G401 (cell line): ENCODE data around the gene SFTA2. TPM values are rescaled to one million over a fixed set of nuclear protein-coding genes. Genes with fewer than 3 reads are reported as not detected.
A peak's percentile ranks its signal among the peaks of the same experiment; 100 is the strongest.

Experiments
- DNase-seq: peaks from one replicate; pipeline ENCODE4 v3.0.0-alpha.2; 2015; ENCODE audit warnings: low spot score
- in situ Hi-C: cut with HindIII; loops from 2 replicates; pipeline ENCODE4 v1.10.0; 2016; ENCODE audit warnings: low sequenced_read_pairs, mixed read lengths
- total RNA-seq: library from RNA; depleted of rRNA; stranded (reverse); fragments of >200 nt; shearing (Covaris generic); gene quantifications from 2 replicates; pipeline ENCODE4 v1.2.3, GENCODE V29; 2014

Gene SFTA2
- total RNA-seq, 1 experiment from 2014 or later: not detected

GRCh38 chr6:30894381-30894780 lies 37.6 kb downstream of the SFTA2 start:
- in situ Hi-C loops: no loop called here
- no peak for DNase-seq

- in situ Hi-C loops: no loop called here
- no peak for DNase-seq
Measured at GRCh38 chr6:30893666-30894065, 38.3 kb downstream of the SFTA2 start.

- in situ Hi-C loops: no loop called here
- DNase-seq: no peak
Measured at GRCh38 chr6:30893001-30893591, 38.9 kb downstream of the SFTA2 start.

- in situ Hi-C loops: no loop called here
- no peak for DNase-seq
Measured at GRCh38 chr6:30891816-30892538, 40.0 kb downstream of the SFTA2 start.

DNA sequence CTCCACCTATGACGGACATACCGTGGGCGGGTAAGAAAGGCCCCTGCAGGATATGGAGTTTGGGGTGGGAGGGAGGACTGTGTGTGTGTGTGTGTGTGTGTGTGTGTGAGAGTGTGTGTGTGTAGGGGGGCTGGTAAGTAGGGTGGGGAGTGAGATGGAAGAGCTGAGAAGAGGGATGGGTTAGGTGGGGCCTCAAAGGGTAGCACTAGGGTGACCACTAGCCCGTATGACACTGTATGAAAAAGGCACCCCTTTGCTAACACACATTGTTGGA lies 40.6 kb downstream of the SFTA2 start:
- in situ Hi-C loops: no loop called here
- DNase-seq: no peak

- no peak for DNase-seq
- in situ Hi-C loops: no loop called here
Measured at GRCh38 chr6:30890646-30891449, 41.1 kb downstream of the SFTA2 start.

GRCh38 chr6:30889921-30890645 lies 41.9 kb downstream of the SFTA2 start:
- no peak for DNase-seq

DNA sequence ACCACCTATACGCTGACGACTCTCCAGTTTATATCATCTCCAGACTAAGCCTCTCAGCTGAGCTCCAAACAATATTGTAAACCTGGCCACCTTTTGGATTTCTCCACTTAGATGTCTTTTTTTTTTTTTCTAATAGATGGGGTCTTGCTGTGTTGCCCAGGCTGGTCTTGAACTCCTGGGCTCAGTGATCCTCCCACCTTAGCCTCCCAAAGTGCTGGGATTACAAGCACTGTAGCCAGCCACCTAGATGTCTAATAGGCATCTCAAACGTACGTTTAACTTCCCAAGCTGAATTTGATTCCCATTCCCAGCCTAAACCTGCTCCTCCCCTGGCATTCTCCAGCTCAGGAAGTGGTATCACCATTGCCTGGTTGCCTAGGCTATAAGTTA lies 42.5 kb downstream of the SFTA2 start:
- in situ Hi-C loops: no loop called here
- no peak for DNase-seq

More at GRCh38 chr6:30889921-30890645, 41.9 kb downstream of the SFTA2 start:
- in situ Hi-C loops: no loop called here

DNA sequence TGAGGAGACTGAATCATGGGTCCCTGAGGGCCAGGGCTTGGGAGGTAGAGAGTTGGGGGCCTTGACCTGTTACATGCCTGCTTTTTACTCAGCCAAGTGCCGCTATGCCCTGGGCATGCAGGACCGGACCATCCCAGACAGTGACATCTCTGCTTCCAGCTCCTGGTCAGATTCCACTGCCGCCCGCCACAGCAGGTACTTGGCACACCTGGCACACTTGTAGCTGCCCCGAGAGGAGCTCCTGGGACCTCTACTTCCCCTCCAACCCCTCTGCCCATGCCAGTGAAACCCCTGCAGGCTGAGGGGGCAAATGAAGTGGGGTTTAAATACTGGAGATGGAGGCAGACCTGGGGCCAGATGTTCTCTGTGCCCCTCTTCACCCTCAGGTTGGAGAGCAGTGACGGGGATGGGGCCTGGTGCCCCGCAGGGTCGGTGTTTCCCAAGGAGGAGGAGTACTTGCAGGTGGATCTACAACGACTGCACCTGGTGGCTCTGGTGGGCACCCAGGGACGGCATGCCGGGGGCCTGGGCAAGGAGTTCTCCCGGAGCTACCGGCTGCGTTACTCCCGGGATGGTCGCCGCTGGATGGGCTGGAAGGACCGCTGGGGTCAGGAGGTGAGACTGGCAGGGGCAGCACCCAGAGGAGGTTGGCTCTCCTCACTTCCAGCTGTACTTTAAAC lies 43.0 kb downstream of the SFTA2 start:
- in situ Hi-C loops: no loop called here
- DNase-seq: no peak

GRCh38 chr6:30887901-30888815 lies 43.8 kb downstream of the SFTA2 start:
- in situ Hi-C loops: no loop called here

DNA sequence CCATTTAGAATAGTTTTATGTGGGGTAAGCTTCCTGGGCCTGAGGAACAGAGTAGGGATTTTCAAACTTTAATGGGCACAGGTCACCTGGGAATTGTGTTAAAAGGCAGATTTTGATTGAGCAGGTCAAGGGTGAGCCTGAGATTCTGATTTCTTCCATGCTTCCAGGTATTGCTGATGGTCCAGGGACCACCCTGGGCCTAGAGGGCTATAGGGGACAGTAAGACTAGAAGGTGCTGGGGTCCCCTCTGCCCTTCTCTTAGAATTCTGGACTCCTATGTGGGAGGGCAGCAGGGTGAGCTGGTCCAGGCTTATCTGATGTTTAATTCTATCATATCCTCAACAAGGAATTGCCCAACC lies 45.1 kb downstream of the SFTA2 start:
- no peak for DNase-seq
- in situ Hi-C loops: no loop called here

More at GRCh38 chr6:30887901-30888815, 43.8 kb downstream of the SFTA2 start:
- DNase-seq: no peak

GRCh38 chr6:30885999-30886896 lies 45.7 kb downstream of the SFTA2 start:
- in situ Hi-C loops: no loop called here
- DNase-seq: peak; percentile 78

GRCh38 chr6:30885481-30885998 lies 46.4 kb downstream of the SFTA2 start:
- peak; percentile 55 for DNase-seq
- in situ Hi-C loops: no loop called here

- DNase-seq: peak; percentile 59
- in situ Hi-C loops: no loop called here
Measured at GRCh38 chr6:30884521-30885480, 47.2 kb downstream of the SFTA2 start.

GRCh38 chr6:30883685-30884520 lies 48.1 kb downstream of the SFTA2 start, which contains the start of gene DDR1:
DDR1 (plus strand) TSS chr6:30884519; CDS start chr6:30888730, 4,211 bp downstream.
- in situ Hi-C loops: no loop called here
- peak; percentile 76 for DNase-seq
